ENCODE results near the gene DCUN1D1. TPM values are rescaled to one million over a fixed set of nuclear protein-coding genes. Genes with fewer than 3 reads are reported as not detected.

Gene DCUN1D1
- total and polyA plus RNA-seq, 2 donors = 13.7 to 20.7 TPM

- H3K27me3 ChIP-seq (ENCODE audit: control insufficient read depth in 2 of 2, insufficient read depth in 1 of 2, low read length in 1 of 2) = no peaks in the 10 kb centered on the region
- no peaks in the 10 kb centered on the region for H3K4me1 ChIP-seq (ENCODE audit: control insufficient read depth in 2 of 2, insufficient read depth in 2 of 2, low read length in 2 of 2)
- no peak overlapping the region for H3K4me3 ChIP-seq (ENCODE audit: low read length in 2 of 2)
- H3K9me3 ChIP-seq (ENCODE audit: control insufficient read depth in 2 of 2, insufficient read depth in 1 of 2, low read length in 1 of 2) = peaks cover 0 to 3% of the 10 kb centered on the region in 2 donors
- 92% methylated on average over 9 of the region's 9 CpGs for WGBS
- no peak overlapping the region for H3K27ac ChIP-seq (ENCODE audit: low read depth in 1 of 2, low read length in 1 of 2)
- peaks cover 10 to 25% of the 10 kb centered on the region in 2 donors for H3K36me3 ChIP-seq (ENCODE audit: control insufficient read depth in 2 of 2, insufficient read depth in 2 of 2, low read length in 1 of 2)
- DNase-seq (ENCODE audit: low read depth in 6 of 9, low spot score in 9 of 9) = no peak
Measured at GRCh38 chr3:182954553-182955235, 25.6 kb downstream of the DCUN1D1 start.

DNA sequence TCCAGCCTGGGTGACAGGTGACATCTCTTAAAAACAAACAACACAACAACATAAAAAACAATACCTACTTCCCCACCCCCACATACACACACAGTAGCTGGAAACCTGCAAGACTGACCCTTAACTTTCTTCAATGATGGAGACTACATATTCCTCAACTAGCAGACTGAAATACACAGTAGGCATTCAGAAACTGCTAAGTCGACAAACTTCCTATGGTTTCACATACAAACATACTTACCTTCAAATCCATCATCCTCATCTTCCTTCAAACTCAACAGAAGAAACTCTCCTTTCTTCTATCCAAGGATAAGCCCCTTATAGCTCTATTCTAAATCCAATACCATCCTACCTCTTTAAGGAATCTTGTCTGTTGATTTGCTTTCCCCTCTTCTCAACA is 30.6 kb downstream of the DCUN1D1 start:
- Histone ChIP-seq H3K36me3 (ENCODE audit: control insufficient read depth in 2 of 2, insufficient read depth in 2 of 2, low read length in 1 of 2) (peaks cover 7 to 22% of the 10 kb centered on the region in 2 donors), H3K9me3 (ENCODE audit: control insufficient read depth in 2 of 2, insufficient read depth in 1 of 2, low read length in 1 of 2) (no peaks in the 10 kb centered on the region), H3K27ac (ENCODE audit: low read depth in 1 of 2, low read length in 1 of 2) (no peak overlapping the region), H3K4me1 (ENCODE audit: control insufficient read depth in 2 of 2, insufficient read depth in 2 of 2, low read length in 2 of 2) (no peaks in the 10 kb centered on the region), H3K27me3 (ENCODE audit: control insufficient read depth in 2 of 2, insufficient read depth in 1 of 2, low read length in 1 of 2) (no peaks in the 10 kb centered on the region), H3K4me3 (ENCODE audit: low read length in 2 of 2) (no peak overlapping the region)
- WGBS = 100% methylated on average over 1 of the region's 1 CpG
- no peak for DNase-seq (ENCODE audit: low read depth in 6 of 9, low spot score in 9 of 9)

DNA sequence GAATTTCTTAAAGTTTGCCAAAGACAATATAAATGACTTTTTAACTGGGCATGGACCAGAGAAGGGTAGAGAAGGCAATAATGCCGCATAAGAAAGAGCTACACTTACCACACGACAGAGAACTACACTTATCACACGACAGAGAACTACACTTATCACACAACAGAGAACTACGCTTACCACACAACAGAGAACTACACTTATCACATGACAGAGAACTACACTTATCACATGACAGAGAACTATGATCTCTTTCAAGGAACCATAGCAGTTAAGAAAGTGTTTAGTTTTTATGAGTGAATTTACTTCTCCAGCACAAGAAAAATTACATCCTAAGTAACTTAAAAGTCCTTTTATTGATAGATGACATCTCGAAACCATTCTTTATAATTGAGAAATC is 32.0 kb downstream of the DCUN1D1 start:
- Histone ChIP-seq H3K4me1 (ENCODE audit: control insufficient read depth in 2 of 2, insufficient read depth in 2 of 2, low read length in 2 of 2) (no peaks in the 10 kb centered on the region), H3K4me3 (ENCODE audit: low read length in 2 of 2) (no peak overlapping the region), H3K27me3 (ENCODE audit: control insufficient read depth in 2 of 2, insufficient read depth in 1 of 2, low read length in 1 of 2) (no peaks in the 10 kb centered on the region), H3K9me3 (ENCODE audit: control insufficient read depth in 2 of 2, insufficient read depth in 1 of 2, low read length in 1 of 2) (no peaks in the 10 kb centered on the region), H3K27ac (ENCODE audit: low read depth in 1 of 2, low read length in 1 of 2) (no peak overlapping the region), H3K36me3 (ENCODE audit: control insufficient read depth in 2 of 2, insufficient read depth in 2 of 2, low read length in 1 of 2) (peaks cover 7 to 27% of the 10 kb centered on the region in 2 donors)
- WGBS = 96% methylated on average over 5 of the region's 5 CpGs
- no peak for DNase-seq (ENCODE audit: low read depth in 6 of 9, low spot score in 9 of 9)

GRCh38 chr3:182947888-182948287 is 32.5 kb downstream of the DCUN1D1 start:
- no peaks in the 10 kb centered on the region for H3K4me1 ChIP-seq (ENCODE audit: control insufficient read depth in 2 of 2, insufficient read depth in 2 of 2, low read length in 2 of 2)
- DNase-seq (ENCODE audit: low read depth in 6 of 9, low spot score in 9 of 9) = no peak
- no peaks in the 10 kb centered on the region for H3K9me3 ChIP-seq (ENCODE audit: control insufficient read depth in 2 of 2, insufficient read depth in 1 of 2, low read length in 1 of 2)
- no peak overlapping the region for H3K4me3 ChIP-seq (ENCODE audit: low read length in 2 of 2)
- H3K27me3 ChIP-seq (ENCODE audit: control insufficient read depth in 2 of 2, insufficient read depth in 1 of 2, low read length in 1 of 2) = no peaks in the 10 kb centered on the region
- peaks cover 7 to 26% of the 10 kb centered on the region in 2 donors for H3K36me3 ChIP-seq (ENCODE audit: control insufficient read depth in 2 of 2, insufficient read depth in 2 of 2, low read length in 1 of 2)
- no peak overlapping the region for H3K27ac ChIP-seq (ENCODE audit: low read depth in 1 of 2, low read length in 1 of 2)

GRCh38 chr3:182941719-182942118 is 38.6 kb downstream of the DCUN1D1 start:
- H3K9me3 ChIP-seq (ENCODE audit: control insufficient read depth in 2 of 2, insufficient read depth in 1 of 2, low read length in 1 of 2) = no peaks in the 10 kb centered on the region
- DNase-seq (ENCODE audit: low read depth in 6 of 9, low spot score in 9 of 9) = no peak
- H3K4me3 ChIP-seq (ENCODE audit: low read length in 2 of 2) = no peak overlapping the region
- H3K27ac ChIP-seq (ENCODE audit: low read depth in 1 of 2, low read length in 1 of 2) = no peak overlapping the region
- H3K27me3 ChIP-seq (ENCODE audit: control insufficient read depth in 2 of 2, insufficient read depth in 1 of 2, low read length in 1 of 2) = no peaks in the 10 kb centered on the region
- H3K36me3 ChIP-seq (ENCODE audit: control insufficient read depth in 2 of 2, insufficient read depth in 2 of 2, low read length in 1 of 2) = peaks cover 5 to 18% of the 10 kb centered on the region in 2 donors
- WGBS = 97% methylated on average over 3 of the region's 3 CpGs
- H3K4me1 ChIP-seq (ENCODE audit: control insufficient read depth in 2 of 2, insufficient read depth in 2 of 2, low read length in 2 of 2) = peaks cover 0 to 2% of the 10 kb centered on the region in 2 donors

- 97% methylated on average over 4 of the region's 4 CpGs for WGBS
Measured at GRCh38 chr3:182940266-182940808, 40.0 kb downstream of the DCUN1D1 start.

DNA sequence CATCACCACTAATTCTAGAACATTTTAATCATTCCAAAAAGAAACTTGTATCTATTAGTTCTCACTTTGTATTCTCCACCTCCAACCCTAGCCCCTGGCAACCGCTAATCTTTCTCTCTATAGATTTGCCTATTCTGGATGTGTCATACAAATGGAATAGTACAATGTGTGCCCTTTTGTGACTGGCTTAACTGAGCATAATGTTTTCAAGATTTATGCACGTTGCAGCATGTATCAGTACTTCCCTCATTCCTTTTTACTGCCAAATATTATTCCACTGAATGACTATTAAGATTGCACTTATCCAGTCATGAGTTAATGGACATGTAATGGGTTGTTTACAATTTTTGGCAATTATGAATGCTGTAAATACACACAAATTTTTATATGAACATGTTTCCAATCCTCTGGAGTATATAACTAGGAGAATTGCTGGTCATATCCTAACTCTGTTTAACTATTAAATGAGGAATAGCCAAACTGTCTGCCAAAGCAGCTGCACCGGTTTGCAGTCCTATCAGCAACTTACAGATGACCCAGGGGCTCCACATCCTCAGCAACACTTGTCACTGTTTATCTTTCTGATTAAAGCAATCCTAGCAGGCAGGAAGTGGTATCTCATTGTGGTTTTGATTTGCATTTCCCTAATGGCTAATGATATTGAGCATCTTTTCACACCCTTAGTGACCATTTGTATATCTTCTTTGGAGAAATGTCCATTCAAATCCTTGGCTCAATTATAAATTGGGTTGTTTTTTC is 42.9 kb downstream of the DCUN1D1 start:
- peak in 1 of 9 donors; percentile 22 for DNase-seq (ENCODE audit: low read depth in 6 of 9, low spot score in 9 of 9)
- peaks cover 0 to 2% of the 10 kb centered on the region in 2 donors for H3K4me1 ChIP-seq (ENCODE audit: control insufficient read depth in 2 of 2, insufficient read depth in 2 of 2, low read length in 2 of 2)
- no peak overlapping the region for H3K27ac ChIP-seq (ENCODE audit: low read depth in 1 of 2, low read length in 1 of 2)
- 68% methylated on average over 3 of the region's 3 CpGs for WGBS
- no peaks in the 10 kb centered on the region for H3K27me3 ChIP-seq (ENCODE audit: control insufficient read depth in 2 of 2, insufficient read depth in 1 of 2, low read length in 1 of 2)
- no peak overlapping the region for H3K4me3 ChIP-seq (ENCODE audit: low read length in 2 of 2)
- no peaks in the 10 kb centered on the region for H3K36me3 ChIP-seq (ENCODE audit: control insufficient read depth in 2 of 2, insufficient read depth in 2 of 2, low read length in 1 of 2)
- no peaks in the 10 kb centered on the region for H3K9me3 ChIP-seq (ENCODE audit: control insufficient read depth in 2 of 2, insufficient read depth in 1 of 2, low read length in 1 of 2)

More at GRCh38 chr3:182940266-182940808, 40.0 kb downstream of the DCUN1D1 start:
- H3K27me3 ChIP-seq (ENCODE audit: control insufficient read depth in 2 of 2, insufficient read depth in 1 of 2, low read length in 1 of 2) = no peaks in the 10 kb centered on the region
- H3K4me3 ChIP-seq (ENCODE audit: low read length in 2 of 2) = no peak overlapping the region
- H3K4me1 ChIP-seq (ENCODE audit: control insufficient read depth in 2 of 2, insufficient read depth in 2 of 2, low read length in 2 of 2) = peaks cover 0 to 2% of the 10 kb centered on the region in 2 donors
- DNase-seq (ENCODE audit: low read depth in 6 of 9, low spot score in 9 of 9) = no peak
- no peaks in the 10 kb centered on the region for H3K9me3 ChIP-seq (ENCODE audit: control insufficient read depth in 2 of 2, insufficient read depth in 1 of 2, low read length in 1 of 2)
- H3K27ac ChIP-seq (ENCODE audit: low read depth in 1 of 2, low read length in 1 of 2) = no peak overlapping the region
- H3K36me3 ChIP-seq (ENCODE audit: control insufficient read depth in 2 of 2, insufficient read depth in 2 of 2, low read length in 1 of 2) = peaks cover 0 to 11% of the 10 kb centered on the region in 2 donors

GRCh38 chr3:182936918-182937285 is 43.4 kb downstream of the DCUN1D1 start:
- Histone ChIP-seq H3K27me3 (ENCODE audit: control insufficient read depth in 2 of 2, insufficient read depth in 1 of 2, low read length in 1 of 2) (no peaks in the 10 kb centered on the region), H3K36me3 (ENCODE audit: control insufficient read depth in 2 of 2, insufficient read depth in 2 of 2, low read length in 1 of 2) (no peaks in the 10 kb centered on the region), H3K9me3 (ENCODE audit: control insufficient read depth in 2 of 2, insufficient read depth in 1 of 2, low read length in 1 of 2) (no peaks in the 10 kb centered on the region), H3K4me3 (ENCODE audit: low read length in 2 of 2) (no peak overlapping the region), H3K4me1 (ENCODE audit: control insufficient read depth in 2 of 2, insufficient read depth in 2 of 2, low read length in 2 of 2) (peaks cover 0 to 2% of the 10 kb centered on the region in 2 donors), H3K27ac (ENCODE audit: low read depth in 1 of 2, low read length in 1 of 2) (no peak overlapping the region)
- 95% methylated on average over 1 of the region's 1 CpG for WGBS
- no peak for DNase-seq (ENCODE audit: low read depth in 6 of 9, low spot score in 9 of 9)

DNA sequence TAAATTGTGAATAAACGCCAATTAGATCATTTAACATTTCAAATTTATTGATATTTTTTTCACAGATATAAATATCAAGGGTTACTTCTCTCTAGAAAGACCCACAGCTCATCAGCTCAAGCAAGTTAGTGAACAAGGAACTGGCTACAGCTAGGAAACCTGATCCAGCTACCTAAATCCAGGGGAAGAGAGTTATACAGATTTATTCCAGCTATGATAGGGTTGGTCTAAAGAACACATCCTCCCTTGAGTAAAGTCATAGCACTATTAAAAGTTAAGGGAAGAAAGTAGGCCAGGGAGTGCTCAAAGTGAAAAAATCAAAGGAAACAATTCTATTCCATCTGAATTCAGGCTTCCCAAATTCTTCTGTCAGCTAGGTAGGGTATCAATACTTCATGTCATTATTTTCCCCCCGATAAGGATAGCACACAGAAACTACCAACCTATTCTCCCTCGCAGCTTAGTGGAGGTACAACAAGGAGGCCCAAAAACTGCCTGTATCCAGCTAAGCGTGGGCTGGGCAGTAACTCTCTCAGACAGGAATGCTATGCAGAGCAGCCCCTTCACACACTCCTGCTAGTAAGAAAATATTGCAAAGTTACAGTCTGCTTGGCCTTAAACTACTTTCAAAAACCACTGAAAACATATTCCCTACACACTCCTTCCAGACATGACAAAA is 44.0 kb downstream of the DCUN1D1 start:
- no peak for DNase-seq (ENCODE audit: low read depth in 6 of 9, low spot score in 9 of 9)

More for the DNA sequence above, 44.0 kb downstream of the DCUN1D1 start:
- H3K4me1 ChIP-seq (ENCODE audit: control insufficient read depth in 2 of 2, insufficient read depth in 2 of 2, low read length in 2 of 2) = peaks cover 0 to 2% of the 10 kb centered on the region in 2 donors
- 98% methylated on average over 4 of the region's 4 CpGs for WGBS
- no peaks in the 10 kb centered on the region for H3K9me3 ChIP-seq (ENCODE audit: control insufficient read depth in 2 of 2, insufficient read depth in 1 of 2, low read length in 1 of 2)
- H3K36me3 ChIP-seq (ENCODE audit: control insufficient read depth in 2 of 2, insufficient read depth in 2 of 2, low read length in 1 of 2) = no peaks in the 10 kb centered on the region
- no peak overlapping the region for H3K4me3 ChIP-seq (ENCODE audit: low read length in 2 of 2)
- H3K27ac ChIP-seq (ENCODE audit: low read depth in 1 of 2, low read length in 1 of 2) = no peak overlapping the region
- no peaks in the 10 kb centered on the region for H3K27me3 ChIP-seq (ENCODE audit: control insufficient read depth in 2 of 2, insufficient read depth in 1 of 2, low read length in 1 of 2)
